ENCODE data around the gene EML4.

- TF ChIP-seq CTCF (IDR thresholded peaks at IDR 0.05) (no peak), POLR2A (IDR thresholded peaks at IDR 0.05) (no peak)
Observed at GRCh38 chr2:42338567-42339190, 169.5 kb downstream of the EML4 start.

Data from ovary (tissue), 3 donors.